ENCODE measurements around the gene COX6B1. TPM values are rescaled to one million over a fixed set of nuclear protein-coding genes. Genes with fewer than 3 reads are reported as not detected.

Gene COX6B1
- total RNA-seq, 2 donors from 2014 or later: 258 to 386 TPM

GRCh38 chr19:35618857-35619256 lies 29.3 kb upstream of the COX6B1 start:
- Histone ChIP-seq H3K27ac (no peak overlapping the region), H3K4me3 (no peak overlapping the region), H3K27me3 (replicated peaks; ENCODE audit: insufficient read depth) (no peaks in the 10 kb centered on the region), H3K4me1 (ENCODE audit: control insufficient read depth in 1 of 2, low read depth in 2 of 2) (no peaks in the 10 kb centered on the region), H3K36me3 (no peaks in the 10 kb centered on the region), H3K9me3 (no peaks in the 10 kb centered on the region)
- ATAC-seq (ENCODE audit: insufficient number of reproducible peaks, low FRiP score, low read depth) (no peak), DNase-seq (ENCODE audit: low spot score) (no peak)
- TF ChIP-seq, protein P1, sequence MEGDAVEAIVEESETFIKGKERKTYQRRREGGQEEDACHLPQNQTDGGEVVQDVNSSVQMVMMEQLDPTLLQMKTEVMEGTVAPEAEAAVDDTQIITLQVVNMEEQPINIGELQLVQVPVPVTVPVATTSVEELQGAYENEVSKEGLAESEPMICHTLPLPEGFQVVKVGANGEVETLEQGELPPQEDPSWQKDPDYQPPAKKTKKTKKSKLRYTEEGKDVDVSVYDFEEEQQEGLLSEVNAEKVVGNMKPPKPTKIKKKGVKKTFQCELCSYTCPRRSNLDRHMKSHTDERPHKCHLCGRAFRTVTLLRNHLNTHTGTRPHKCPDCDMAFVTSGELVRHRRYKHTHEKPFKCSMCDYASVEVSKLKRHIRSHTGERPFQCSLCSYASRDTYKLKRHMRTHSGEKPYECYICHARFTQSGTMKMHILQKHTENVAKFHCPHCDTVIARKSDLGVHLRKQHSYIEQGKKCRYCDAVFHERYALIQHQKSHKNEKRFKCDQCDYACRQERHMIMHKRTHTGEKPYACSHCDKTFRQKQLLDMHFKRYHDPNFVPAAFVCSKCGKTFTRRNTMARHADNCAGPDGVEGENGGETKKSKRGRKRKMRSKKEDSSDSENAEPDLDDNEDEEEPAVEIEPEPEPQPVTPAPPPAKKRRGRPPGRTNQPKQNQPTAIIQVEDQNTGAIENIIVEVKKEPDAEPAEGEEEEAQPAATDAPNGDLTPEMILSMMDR (IDR thresholded peaks at IDR 0.05): no peak

DNA sequence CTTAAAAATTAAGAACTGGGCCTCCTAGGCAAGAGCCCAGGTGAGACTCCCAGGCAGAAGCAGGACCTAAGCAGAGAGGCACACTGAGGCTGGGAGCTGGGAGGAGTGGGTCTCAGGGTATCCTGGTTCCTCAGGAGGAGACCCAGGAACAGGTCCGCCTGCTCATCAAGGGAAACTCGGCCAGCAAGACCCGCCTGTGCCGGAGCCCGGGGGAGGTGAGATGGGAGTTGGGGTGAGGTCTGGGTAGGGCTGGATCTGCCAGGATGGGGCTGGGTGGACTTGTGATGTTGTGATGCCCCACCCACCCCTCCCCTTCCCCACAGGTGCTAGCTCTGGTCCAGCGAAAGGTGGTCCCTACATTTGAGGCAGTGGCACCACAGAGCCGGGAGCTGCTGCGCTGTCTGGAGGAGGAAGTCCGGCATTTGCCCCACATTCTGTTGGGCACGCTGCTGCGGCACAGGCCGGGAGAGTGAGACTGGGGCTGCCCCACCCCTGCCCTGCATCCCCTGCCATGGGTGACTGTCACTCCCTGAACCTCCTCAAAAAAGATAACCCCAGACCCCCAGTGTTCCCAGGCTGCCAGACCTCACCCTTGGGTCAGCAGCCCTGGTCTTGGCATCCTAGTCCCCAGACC lies 28.7 kb upstream of the COX6B1 start:
- Histone ChIP-seq H3K36me3 (no peaks in the 10 kb centered on the region), H3K27me3 (replicated peaks; ENCODE audit: insufficient read depth) (no peaks in the 10 kb centered on the region), H3K27ac (no peak overlapping the region), H3K4me3 (no peak overlapping the region), H3K4me1 (ENCODE audit: control insufficient read depth in 1 of 2, low read depth in 2 of 2) (no peaks in the 10 kb centered on the region), H3K9me3 (no peaks in the 10 kb centered on the region)
- TF ChIP-seq, protein P1 (IDR thresholded peaks at IDR 0.05): no peak
- no peak for DNase-seq (ENCODE audit: low spot score)
- no peak for ATAC-seq (ENCODE audit: insufficient number of reproducible peaks, low FRiP score, low read depth)

- Histone ChIP-seq H3K27ac (no peak overlapping the region), H3K27me3 (replicated peaks; ENCODE audit: insufficient read depth) (no peaks in the 10 kb centered on the region), H3K4me1 (ENCODE audit: control insufficient read depth in 1 of 2, low read depth in 2 of 2) (no peaks in the 10 kb centered on the region), H3K4me3 (no peak overlapping the region), H3K36me3 (no peaks in the 10 kb centered on the region), H3K9me3 (no peaks in the 10 kb centered on the region)
- TF ChIP-seq, protein P1 (IDR thresholded peaks at IDR 0.05): no peak
- DNase-seq (ENCODE audit: low spot score) (no peak), ATAC-seq (ENCODE audit: insufficient number of reproducible peaks, low FRiP score, low read depth) (no peak)
These were observed 28.1 kb upstream of the COX6B1 start for GRCh38 chr19:35620001-35620400.

GRCh38 chr19:35621708-35622107 lies 26.4 kb upstream of the COX6B1 start:
- no peaks in the 10 kb centered on the region for H3K4me1 ChIP-seq (ENCODE audit: control insufficient read depth in 1 of 2, low read depth in 2 of 2)
- ATAC-seq (ENCODE audit: insufficient number of reproducible peaks, low FRiP score, low read depth) (no peak), DNase-seq (ENCODE audit: low spot score) (no peak)
- no peak overlapping the region for H3K4me3 ChIP-seq
- H3K9me3 ChIP-seq: no peaks in the 10 kb centered on the region
- H3K36me3 ChIP-seq: no peaks in the 10 kb centered on the region
- H3K27me3 ChIP-seq (replicated peaks; ENCODE audit: insufficient read depth): no peaks in the 10 kb centered on the region
- H3K27ac ChIP-seq: no peak overlapping the region
- TF ChIP-seq, protein P1 (IDR thresholded peaks at IDR 0.05): no peak

GRCh38 chr19:35622750-35623149 lies 25.4 kb upstream of the COX6B1 start:
- no peak for ATAC-seq (ENCODE audit: insufficient number of reproducible peaks, low FRiP score, low read depth)
- TF ChIP-seq, protein P1 (IDR thresholded peaks at IDR 0.05): no peak

More at GRCh38 chr19:35622750-35623149, 25.4 kb upstream of the COX6B1 start:
- H3K27me3 ChIP-seq (replicated peaks; ENCODE audit: insufficient read depth): no peaks in the 10 kb centered on the region
- H3K27ac ChIP-seq: no peak overlapping the region
- no peaks in the 10 kb centered on the region for H3K9me3 ChIP-seq
- no peak overlapping the region for H3K4me3 ChIP-seq
- no peaks in the 10 kb centered on the region for H3K36me3 ChIP-seq
- no peaks in the 10 kb centered on the region for H3K4me1 ChIP-seq (ENCODE audit: control insufficient read depth in 1 of 2, low read depth in 2 of 2)
- DNase-seq (ENCODE audit: low spot score): no peak
